ENCODE data around the gene CNTNAP2. TPM values are rescaled to one million over a fixed set of nuclear protein-coding genes. Genes with fewer than 3 reads are reported as not detected.

Gene CNTNAP2
- total and polyA plus RNA-seq, 2 of the 4 experiments (the other 2 are of a cell fraction) = not detected

DNA sequence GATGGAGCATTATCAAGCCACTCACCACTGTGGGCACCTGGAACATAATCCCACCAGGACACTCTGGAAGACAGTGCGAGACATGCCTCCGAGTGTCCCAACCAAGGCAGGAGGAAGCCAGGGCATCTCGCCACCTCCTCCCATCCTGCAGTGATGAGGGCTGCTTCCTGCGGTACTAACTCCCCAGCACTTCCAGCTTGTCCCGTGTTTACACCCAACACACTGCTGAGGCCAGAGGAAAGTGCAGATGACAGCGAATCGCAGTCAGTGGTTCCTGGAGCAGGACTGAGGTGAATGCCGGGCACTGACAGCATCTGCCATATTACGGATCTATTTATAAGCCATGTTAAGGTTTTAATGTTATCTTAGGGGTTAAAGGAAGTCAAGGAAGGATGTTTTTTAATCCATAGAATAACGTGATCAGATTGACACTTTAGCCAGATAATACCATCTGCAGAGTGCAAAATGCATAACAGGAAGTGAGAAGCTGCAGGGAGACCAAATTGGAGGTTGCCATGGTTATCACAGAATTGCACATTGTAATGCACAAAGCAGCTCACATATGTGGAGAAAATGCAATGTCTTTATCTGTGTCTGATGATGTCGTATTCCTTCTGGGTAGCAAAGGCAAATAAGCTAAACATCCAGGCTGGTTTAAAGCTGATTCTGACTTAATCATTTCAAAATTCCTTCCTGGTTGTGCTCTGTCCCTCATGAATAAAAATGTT lies 2159.9 kb downstream of the CNTNAP2 start:
- Histone ChIP-seq H3K18ac (ENCODE audit: low read depth, low read length) (no peak overlapping the region), H3K56ac (ENCODE audit: extremely low read depth, insufficient read depth, low read length) (no peak overlapping the region), H3K9me1 (ENCODE audit: insufficient read depth, low read length) (no peaks in the 10 kb centered on the region), H4K8ac (ENCODE audit: low read depth in 2 of 2, low read length in 2 of 2) (no peak overlapping the region), H2BK20ac (ENCODE audit: low read depth, low read length) (no peak overlapping the region), H3K23ac (ENCODE audit: low read depth, low read length) (no peak overlapping the region), H4K91ac (ENCODE audit: insufficient read depth, low read depth, low read length) (no peak overlapping the region), H2AK5ac (ENCODE audit: low read depth, low read length) (no peak overlapping the region), H3K79me1 (ENCODE audit: low read depth in 1 of 2, low read length in 2 of 2) (no peaks in the 10 kb centered on the region), H3K4me3 (ENCODE audit: insufficient read depth, low read depth, low read length) (no peak overlapping the region), H2BK5ac (ENCODE audit: low read depth, low read length, poor library complexity, severe bottlenecking) (no peak overlapping the region), H3K14ac (replicated peaks; ENCODE audit: low read depth, low read length) (no peak overlapping the region), H2BK15ac (ENCODE audit: low read depth, low read length) (no peak overlapping the region), H3K9ac (ENCODE audit: low read depth, low read length) (no peak overlapping the region), H3K9me3 (ENCODE audit: control insufficient read depth, insufficient read depth, low read length) (peaks cover 17% of the 10 kb centered on the region), H2AK9ac (replicated peaks; ENCODE audit: low read depth, low read length, poor library complexity) (no peak overlapping the region), H4K5ac (ENCODE audit: low read depth, low read length) (no peak overlapping the region), H3K27ac (ENCODE audit: insufficient read depth, low read length) (no peak overlapping the region), H3K36me3 (ENCODE audit: control insufficient read depth, insufficient read depth, low read length) (no peaks in the 10 kb centered on the region), H3K4me2 (ENCODE audit: low read depth, low read length) (no peak overlapping the region), H2AFZ (replicated peaks; ENCODE audit: low read length, poor library complexity) (no peak overlapping the region), H3K4me1 (ENCODE audit: control insufficient read depth, insufficient read depth, low read length) (no peaks in the 10 kb centered on the region), H3K27me3 (ENCODE audit: control insufficient read depth, insufficient read depth, low read length) (no peaks in the 10 kb centered on the region), H3K4ac (ENCODE audit: low read depth, low read length) (no peak overlapping the region), H4K20me1 (ENCODE audit: insufficient read depth, low read length) (no peaks in the 10 kb centered on the region), H2BK120ac (ENCODE audit: low read depth, low read length) (no peak overlapping the region)
- POLR2A ChIA-PET (ENCODE audit: unreplicated experiment) = no interaction called here
- DNase-seq = no peak
- no TSS peak for BruUV-seq (replicated peaks)
- CTCF ChIA-PET = no interaction called here
- intact Hi-C loops (cut with micrococcal nuclease) = no loop called here
- ATAC-seq (ENCODE audit: low read depth) = no peak
- no CpG with 5 or more reads among the region's 11 CpGs for WGBS, 2 experiments (ENCODE audit: extremely low coverage in 2 of 2, insufficient read length in 1 of 2)
- in situ Hi-C loops (cut with MboI; ENCODE audit: low sequenced_read_pairs) = no loop called here
- no peak for TF ChIP-seq POLR2A (IDR thresholded peaks at IDR 0.05; ENCODE audit: low read depth, low read length)
- no peak for TF ChIP-seq CHD1 (IDR thresholded peaks at IDR 0.05; ENCODE audit: low read depth, low read length)
- TF ChIP-seq RFX5 (IDR thresholded peaks at IDR 0.05; ENCODE audit: low read depth, low read length) = no peak
- no peak for TF ChIP-seq BHLHE40 (IDR thresholded peaks at IDR 0.05; ENCODE audit: low read depth, low read length)
- no peak for TF ChIP-seq CEBPB (IDR thresholded peaks at IDR 0.05; ENCODE audit: low read depth, low read length)
- TF ChIP-seq RCOR1 (IDR thresholded peaks at IDR 0.05; ENCODE audit: insufficient replicate concordance, low read length) = no peak
- no peak for TF ChIP-seq SMC3 (IDR thresholded peaks at IDR 0.05; ENCODE audit: low read depth, low read length)
- no peak for TF ChIP-seq MAFK (IDR thresholded peaks at IDR 0.05; ENCODE audit: low read depth, low read length)
- TF ChIP-seq NFE2L2 (IDR thresholded peaks at IDR 0.05; ENCODE audit: low read depth, low read length) = no peak
- no peak for TF ChIP-seq ELK1 (IDR thresholded peaks at IDR 0.05; ENCODE audit: borderline replicate concordance, low read depth, low read length)
- TF ChIP-seq MXI1 (IDR thresholded peaks at IDR 0.05; ENCODE audit: borderline replicate concordance, low read depth, low read length) = no peak
- no peak for TF ChIP-seq FOS (IDR thresholded peaks at IDR 0.05; ENCODE audit: low read depth, low read length)
- TF ChIP-seq RAD21 (IDR thresholded peaks at IDR 0.05; ENCODE audit: low read length) = no peak
- TF ChIP-seq, protein P1, sequence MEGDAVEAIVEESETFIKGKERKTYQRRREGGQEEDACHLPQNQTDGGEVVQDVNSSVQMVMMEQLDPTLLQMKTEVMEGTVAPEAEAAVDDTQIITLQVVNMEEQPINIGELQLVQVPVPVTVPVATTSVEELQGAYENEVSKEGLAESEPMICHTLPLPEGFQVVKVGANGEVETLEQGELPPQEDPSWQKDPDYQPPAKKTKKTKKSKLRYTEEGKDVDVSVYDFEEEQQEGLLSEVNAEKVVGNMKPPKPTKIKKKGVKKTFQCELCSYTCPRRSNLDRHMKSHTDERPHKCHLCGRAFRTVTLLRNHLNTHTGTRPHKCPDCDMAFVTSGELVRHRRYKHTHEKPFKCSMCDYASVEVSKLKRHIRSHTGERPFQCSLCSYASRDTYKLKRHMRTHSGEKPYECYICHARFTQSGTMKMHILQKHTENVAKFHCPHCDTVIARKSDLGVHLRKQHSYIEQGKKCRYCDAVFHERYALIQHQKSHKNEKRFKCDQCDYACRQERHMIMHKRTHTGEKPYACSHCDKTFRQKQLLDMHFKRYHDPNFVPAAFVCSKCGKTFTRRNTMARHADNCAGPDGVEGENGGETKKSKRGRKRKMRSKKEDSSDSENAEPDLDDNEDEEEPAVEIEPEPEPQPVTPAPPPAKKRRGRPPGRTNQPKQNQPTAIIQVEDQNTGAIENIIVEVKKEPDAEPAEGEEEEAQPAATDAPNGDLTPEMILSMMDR (conservative IDR thresholded peaks at IDR 0.05; ENCODE audit: low read depth, low read length) = no peak
- no peak for TF ChIP-seq MAZ (IDR thresholded peaks at IDR 0.05; ENCODE audit: borderline replicate concordance, low read depth, low read length)
- no peak for TF ChIP-seq USF2 (IDR thresholded peaks at IDR 0.05; ENCODE audit: low read depth, low read length)
- dilution Hi-C loops (cut with HindIII; ENCODE audit: low sequenced_read_pairs, unreplicated experiment) = no loop called here
